ENCODE results near the gene PLEKHO1.
A peak's percentile ranks its signal among the peaks of the same experiment; 100 is the strongest.

PLEKHO1 gene

GRCh38 chr1:150149271-150150132 is at the start of gene PLEKHO1:
PLEKHO1 (plus strand) TSS chr1:150149916; CDS start chr1:150150258, 342 bp downstream.
- ChIA-PET CTCF (interaction anchor here (0.7 to 3.5 kb wide), 10 partner anchors 9 to 89 kb away, joined by 3 to 14 read pairs (median 3); no protein-coding TSS in a partner anchor), POLR2A (interaction anchor here (0.6 to 6.0 kb wide), 6 partner anchors 9 to 82 kb away, joined by 3 to 64 read pairs (median 4); partner anchors contain the start of gene VPS45)
- no peak for DNase-seq (ENCODE audit: low read depth, low spot score)
- H3K4me3 ChIP-seq (ENCODE audit: low read depth, low read length), result peak within 1 kb of the TSS; percentile 77
- TF ChIP-seq CTCF (IDR thresholded peaks at IDR 0.05; ENCODE audit: insufficient read depth, low read length, missing control alignments), result no peak

DNA sequence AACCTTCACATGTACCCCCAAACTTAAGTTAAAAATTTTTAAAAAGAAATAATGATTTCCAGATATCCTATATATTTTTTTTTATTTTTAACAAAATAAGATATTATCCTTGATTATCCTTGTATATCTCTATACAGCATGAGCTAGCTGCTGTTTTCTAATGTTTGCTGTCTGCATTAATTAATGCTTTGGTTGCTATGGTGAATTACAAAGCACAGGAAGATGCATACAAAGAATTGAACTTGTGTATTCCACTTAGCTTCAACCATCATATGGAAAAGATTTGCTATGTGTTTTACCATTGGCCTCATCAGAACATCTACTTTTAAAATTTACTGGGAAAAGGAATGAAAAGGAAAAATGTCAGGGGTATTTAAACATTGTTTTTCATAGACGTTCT is 46.7 kb upstream of the PLEKHO1 start:
- TF ChIP-seq CTCF (IDR thresholded peaks at IDR 0.05; ENCODE audit: insufficient read depth, low read length, missing control alignments), result no peak
- POLR2A ChIA-PET, result no interaction called here
- H3K4me3 ChIP-seq (ENCODE audit: low read depth, low read length), result no peak overlapping the region
- CTCF ChIA-PET, result interaction anchor here (2.3 kb wide), 1 partner anchor 30 kb away, joined by 12 read pairs; no protein-coding TSS in a partner anchor
- DNase-seq (ENCODE audit: low read depth, low spot score), result no peak

GRCh38 chr1:150106341-150106740 is 43.4 kb upstream of the PLEKHO1 start:
- no peak for DNase-seq (ENCODE audit: low read depth, low spot score)
- CTCF ChIA-PET, result interaction anchor here (0.8 to 1.5 kb wide), 2 partner anchors 80 to 145 kb away, joined by 3 to 4 read pairs; no protein-coding TSS in a partner anchor
- no peak overlapping the region for H3K4me3 ChIP-seq (ENCODE audit: low read depth, low read length)
- TF ChIP-seq CTCF (IDR thresholded peaks at IDR 0.05; ENCODE audit: insufficient read depth, low read length, missing control alignments), result no peak
- POLR2A ChIA-PET, result no interaction called here

GRCh38 chr1:150109586-150109985 is 40.1 kb upstream of the PLEKHO1 start:
- TF ChIP-seq CTCF (IDR thresholded peaks at IDR 0.05; ENCODE audit: insufficient read depth, low read length, missing control alignments), result no peak
- CTCF ChIA-PET, result interaction anchor here (0.8 to 1.2 kb wide), 2 partner anchors 31 to 36 kb away, joined by 3 read pairs; no protein-coding TSS in a partner anchor
- POLR2A ChIA-PET, result no interaction called here
- H3K4me3 ChIP-seq (ENCODE audit: low read depth, low read length), result no peak overlapping the region
- no peak for DNase-seq (ENCODE audit: low read depth, low spot score)

DNA sequence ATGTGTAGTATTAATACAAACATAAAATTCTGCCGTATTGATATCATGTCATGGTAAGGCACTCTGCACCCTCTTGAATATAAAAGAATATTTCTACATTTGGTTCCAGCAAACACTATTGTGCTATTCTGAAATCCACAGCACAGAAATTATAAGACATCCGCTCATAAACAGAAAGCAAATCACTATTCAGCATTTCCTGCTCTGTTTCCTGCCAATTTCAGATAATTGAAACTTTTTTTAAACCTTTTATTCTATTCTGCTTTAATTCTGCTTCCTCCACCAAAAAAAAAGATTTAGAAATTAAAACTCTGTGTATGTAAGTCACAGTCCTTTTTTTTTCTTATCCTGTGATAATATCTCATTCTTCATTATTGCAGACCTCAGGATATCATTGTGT is 39.6 kb upstream of the PLEKHO1 start:
- POLR2A ChIA-PET, result no interaction called here

More for the DNA sequence above, 39.6 kb upstream of the PLEKHO1 start:
- CTCF ChIA-PET, result interaction anchor here (0.8 to 1.5 kb wide), 3 partner anchors 30 to 40 kb away, joined by 3 read pairs; partner anchors contain the start of gene PLEKHO1
- no peak overlapping the region for H3K4me3 ChIP-seq (ENCODE audit: low read depth, low read length)
- DNase-seq (ENCODE audit: low read depth, low spot score), result no peak
- TF ChIP-seq CTCF (IDR thresholded peaks at IDR 0.05; ENCODE audit: insufficient read depth, low read length, missing control alignments), result no peak
